OCI-LY3 (cell line): ENCODE results near the gene LRRC15.

ENCODE experiments used
- H2AFZ ChIP-seq: fragments of 200-600, 300-600 bp; shearing (Covaris generic); 2 replicates; pipeline ENCODE4 v1.6.0; 2014; ENCODE audit warnings: antibody characterized with exemption, low read depth, low read length
- H3K27ac ChIP-seq: fragments of 200-600, 300-600 bp; sonication (generic); 2 replicates; pipeline ENCODE4 v1.5.1; 2014; ENCODE audit warnings: mild to moderate bottlenecking, low read length, moderate library complexity, mixed read lengths
- H3K27me3 ChIP-seq: fragments of 200-600, 300-600 bp; sonication (generic); 2 replicates; pipeline ENCODE4 v1.6.1; 2014; ENCODE audit warnings: low read depth, low read length, mixed read lengths
- H3K36me3 ChIP-seq: fragments of 200-600, 300-600 bp; sonication (generic); replicated peaks from 2 replicates; pipeline ENCODE3; 2014; ENCODE audit warnings: low read depth, low read length, mixed read lengths
- H3K4me1 ChIP-seq: fragments of 300-600, 200-600 bp; sonication (generic); 2 replicates; pipeline ENCODE4 v1.6.1; 2014; ENCODE audit warnings: low read length, mixed read lengths
- H3K4me2 ChIP-seq: fragments of 200-600, 300-600 bp; sonication (generic); 2 replicates; pipeline ENCODE4 v1.6.1; 2014; ENCODE audit warnings: low read length, mixed read lengths
- H3K4me3 ChIP-seq: fragments of 300-600, 200-600 bp; sonication (generic); 2 replicates; pipeline ENCODE4 v1.5.1; 2014; ENCODE audit warnings: antibody characterized with exemption, mild to moderate bottlenecking, low read length, moderate library complexity
- H3K79me2 ChIP-seq: fragments of 300-600, 200-600 bp; shearing (Covaris generic); 2 replicates; pipeline ENCODE4 v1.6.1; 2014; ENCODE audit warnings: mild to moderate bottlenecking, low read length, mixed read lengths
- H3K9ac ChIP-seq: fragments of 300-600, 200-600 bp; shearing (Covaris generic); 2 replicates; pipeline ENCODE4 v1.6.0; 2014; ENCODE audit warnings: mild to moderate bottlenecking, low read length, moderate library complexity
- H3K9me3 ChIP-seq: fragments of 200-600, 300-600 bp; shearing (Covaris generic); 2 replicates; pipeline ENCODE4 v1.6.1; 2014; ENCODE audit warnings: low read length, mixed read lengths; ENCODE audit not compliant: insufficient read depth
- H4K20me1 ChIP-seq: fragments of 200-600, 300-600 bp; sonication (generic); 2 replicates; pipeline ENCODE4 v1.6.1; 2016; ENCODE audit warnings: low read length, mixed read lengths; ENCODE audit not compliant: insufficient read depth
- CTCF ChIP-seq: fragments of 200-600, 300-600 bp; sonication (generic); IDR thresholded peaks from 2 replicates; pipeline ENCODE4 v1.5.1; 2014; ENCODE audit warnings: antibody characterized with exemption, low read length, low read depth
- EZH2phosphoT487 ChIP-seq: fragments of 200-600 bp; shearing (Covaris generic); IDR thresholded peaks from 2 replicates; pipeline ENCODE4 v1.6.1; 2018; ENCODE audit warnings: antibody characterized with exemption, mixed run types, low read depth

The LRRC15 gene

GRCh38 chr3:194326968-194327217, 42.6 kb downstream of the LRRC15 start:
- Histone ChIP-seq H3K4me1 (no peaks in the 10 kb centered on the region), H3K4me2 (no peak overlapping the region), H3K9ac (no peak overlapping the region), H3K4me3 (no peak overlapping the region), H3K79me2 (no peaks in the 10 kb centered on the region), H3K27ac (no peak overlapping the region), H3K36me3 (no peaks in the 10 kb centered on the region), H4K20me1 (no peaks in the 10 kb centered on the region), H2AFZ (no peak overlapping the region), H3K27me3 (no peaks in the 10 kb centered on the region), H3K9me3 (no peaks in the 10 kb centered on the region)
- TF ChIP-seq CTCF (no peak), EZH2phosphoT487 (no peak)

- Histone ChIP-seq H3K4me1 (no peaks in the 10 kb centered on the region), H3K9ac (no peak overlapping the region), H3K36me3 (no peaks in the 10 kb centered on the region), H4K20me1 (no peaks in the 10 kb centered on the region), H3K79me2 (no peaks in the 10 kb centered on the region), H3K4me3 (no peak overlapping the region), H3K27ac (no peak overlapping the region), H3K9me3 (no peaks in the 10 kb centered on the region), H2AFZ (no peak overlapping the region), H3K4me2 (no peak overlapping the region), H3K27me3 (no peaks in the 10 kb centered on the region)
- TF ChIP-seq EZH2phosphoT487: no peak
- TF ChIP-seq CTCF: no peak
Measured at GRCh38 chr3:194326192-194326967, 43.2 kb downstream of the LRRC15 start.

- no peaks in the 10 kb centered on the region for H4K20me1 ChIP-seq
- H3K4me1 ChIP-seq: no peaks in the 10 kb centered on the region
- no peaks in the 10 kb centered on the region for H3K36me3 ChIP-seq
- no peaks in the 10 kb centered on the region for H3K79me2 ChIP-seq
- TF ChIP-seq CTCF (no peak), EZH2phosphoT487 (no peak)
- no peak overlapping the region for H2AFZ ChIP-seq
- H3K9me3 ChIP-seq: no peaks in the 10 kb centered on the region
- no peak overlapping the region for H3K4me2 ChIP-seq
- peaks cover under 1% of the 10 kb centered on the region; the same call in 1 of the 2 replicates for H3K27me3 ChIP-seq
- H3K27ac ChIP-seq: no peak overlapping the region
- H3K9ac ChIP-seq: no peak overlapping the region
- H3K4me3 ChIP-seq: no peak overlapping the region
Measured at GRCh38 chr3:194325424-194326153, 44.0 kb downstream of the LRRC15 start.

GRCh38 chr3:194324823-194325327, 44.7 kb downstream of the LRRC15 start:
- Histone ChIP-seq H3K36me3 (no peaks in the 10 kb centered on the region), H3K4me3 (no peak overlapping the region), H4K20me1 (no peaks in the 10 kb centered on the region), H3K27me3 (peaks cover 8% of the 10 kb centered on the region), H3K9me3 (no peaks in the 10 kb centered on the region), H3K4me1 (no peaks in the 10 kb centered on the region), H3K27ac (no peak overlapping the region), H2AFZ (no peak overlapping the region), H3K79me2 (no peaks in the 10 kb centered on the region), H3K4me2 (no peak overlapping the region), H3K9ac (no peak overlapping the region)
- no peak for TF ChIP-seq CTCF
- no peak for TF ChIP-seq EZH2phosphoT487
